ENCODE measurements around the gene KIF5A.

GRCh38 chr12:57629897-57630471, 80.1 kb downstream of the KIF5A start:
- TF ChIP-seq CTCF (conservative IDR thresholded peaks at IDR 0.05) (no peak), ZFX (IDR thresholded peaks at IDR 0.05) (no peak)

All from C4-2B (cell line).